Stomach (tissue), 9 donors: ENCODE data around the gene DNAJC1. TPM values are rescaled to one million over a fixed set of nuclear protein-coding genes. Genes with fewer than 3 reads are reported as not detected.

Experiments used
- DNase-seq, 2 donors: peaks; one replicate each; pipeline versions ENCODE4 v3.0.0 to v3.0.0-alpha.2; 2013 to 2019
- H3K27ac ChIP-seq, 5 donors: fragments of 200-600 bp in 4 of 5; sonication (generic) in 4 of 5; one replicate each; pipeline ENCODE4 v1.5.1; 2013 to 2019; ENCODE audit warnings: mild to moderate bottlenecking in 1 of 5, moderate library complexity in 1 of 5
- H3K27me3 ChIP-seq, 3 donors: fragments of 200-600 bp; sonication (generic); one replicate each; pipeline ENCODE4 v1.5.1; 2017 to 2019; ENCODE audit warnings: mixed run types in 1 of 3
- H3K36me3 ChIP-seq, 4 donors: fragments of 200-600 bp; sonication (generic); 1 replicate in 3 of 4; 2 replicates in 1 of 4; pipeline ENCODE4 v1.5.1; 2016 to 2019
- H3K4me1 ChIP-seq, 4 donors: fragments of 200-600 bp; sonication (generic); one replicate each; pipeline ENCODE4 v1.5.1; 2016 to 2019
- H3K4me3 ChIP-seq, 4 donors: fragments of 200-600 bp; sonication (generic) in 3 of 4; one replicate each; pipeline ENCODE4 v1.5.1; 2016 to 2019; ENCODE audit warnings: mild to moderate bottlenecking in 1 of 4
- H3K9me3 ChIP-seq, 4 donors: fragments of 200-600 bp; sonication (generic); one replicate each; pipeline ENCODE4 v1.5.1; 2016 to 2019
- EP300 ChIP-seq: sonication (generic); formaldehyde crosslinking; IDR thresholded peaks from one replicate; pipeline ENCODE4 v1.6.1; 2017; ENCODE audit warnings: antibody characterized with exemption
- POLR2A ChIP-seq, 4 donors: fragments of 450-650 bp; IDR thresholded peaks; one replicate each; pipeline ENCODE4 v1.6.1; 2016; ENCODE audit warnings: antibody characterized with exemption in 4 of 4, control low read depth in 2 of 4, mild to moderate bottlenecking in 1 of 4, moderate library complexity in 1 of 4
- POLR2AphosphoS5 ChIP-seq, 3 donors: sonication (generic); formaldehyde crosslinking; IDR thresholded peaks; one replicate each; pipeline ENCODE4 v1.6.1; 2016; ENCODE audit warnings: antibody characterized with exemption in 3 of 3
- WGBS, 5 donors: extraction: QIAGEN DNeasy Blood & Tissue Kit in 3 of 5; methylation state at CpG; one replicate each; pipeline versions ENCODE4 v1.1.5 to v1.1.7; 2013 to 2018; 5-methylcytosine and 5-hydroxymethylcytosine counted together
- intact Hi-C: fragments of 100-400 bp; cut with DNase I; formaldehyde crosslinking; loops from one replicate; pipeline ENCODE4 v1.15.1; 2023; ENCODE audit warnings: low total_unique reads
- polyA plus RNA-seq, 3 donors: library from polyadenylated mRNA; stranded (reverse); fragments of 200-250 nt; gene quantifications; one replicate each; pipeline ENCODE4 v1.2.3, GENCODE V29; 2013
- total RNA-seq, 5 donors: library from RNA; depleted of rRNA; stranded (reverse); fragments of >200 nt; gene quantifications; one replicate each; pipeline versions ENCODE4 v1.1.0 to v1.2.3, GENCODE V29; 2014 to 2016
- TF ChIP-seq, protein P1 (sequence below), 7 experiments: fragments of 450-650 bp in 4 of 7; fragments of 200-600 bp in 3 of 7; sonication (generic) in 3 of 7; IDR thresholded peaks; one replicate each; pipeline ENCODE4 v1.5.1; 2016 to 2019; ENCODE audit warnings: antibody characterized with exemption in 7 of 7, control low read depth in 2 of 7, mild to moderate bottlenecking in 1 of 7
- donor health status: healthy with polysubstance abuse.
- donor health status: Bipolar disorder and iron deficiency.
- donor health status: healthy.

The DNAJC1 gene
- total and polyA plus RNA-seq, 8 donors: 16.3 to 344 (median 29.9) TPM

DNA sequence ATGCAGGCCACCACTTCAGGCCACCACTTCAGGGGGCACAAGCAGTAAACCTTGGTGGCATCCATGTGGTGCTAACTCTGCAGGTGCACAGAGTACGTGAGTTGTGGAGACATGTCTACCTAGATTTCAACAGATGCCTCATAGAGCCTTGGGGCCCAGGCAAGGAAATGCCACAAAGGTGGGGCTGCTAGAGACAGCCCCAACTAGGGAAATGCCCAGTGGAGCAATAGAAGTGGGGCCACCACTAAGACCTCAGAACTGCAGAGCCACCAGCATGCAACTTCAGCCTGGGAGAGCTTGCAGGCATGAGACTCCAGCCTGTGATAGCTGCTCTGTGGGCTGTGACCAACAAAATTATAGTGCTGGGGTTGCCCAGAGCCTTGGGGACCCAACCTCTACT, 107.6 kb downstream of the DNAJC1 start:
- 93 to 100% (median 97%) methylated on average over 1 of the region's 1 CpG; no CpG with 5 or more reads in 1 of the 5 donors for WGBS, 5 donors
- intact Hi-C loops: no loop called here
- TF ChIP-seq, protein P1, sequence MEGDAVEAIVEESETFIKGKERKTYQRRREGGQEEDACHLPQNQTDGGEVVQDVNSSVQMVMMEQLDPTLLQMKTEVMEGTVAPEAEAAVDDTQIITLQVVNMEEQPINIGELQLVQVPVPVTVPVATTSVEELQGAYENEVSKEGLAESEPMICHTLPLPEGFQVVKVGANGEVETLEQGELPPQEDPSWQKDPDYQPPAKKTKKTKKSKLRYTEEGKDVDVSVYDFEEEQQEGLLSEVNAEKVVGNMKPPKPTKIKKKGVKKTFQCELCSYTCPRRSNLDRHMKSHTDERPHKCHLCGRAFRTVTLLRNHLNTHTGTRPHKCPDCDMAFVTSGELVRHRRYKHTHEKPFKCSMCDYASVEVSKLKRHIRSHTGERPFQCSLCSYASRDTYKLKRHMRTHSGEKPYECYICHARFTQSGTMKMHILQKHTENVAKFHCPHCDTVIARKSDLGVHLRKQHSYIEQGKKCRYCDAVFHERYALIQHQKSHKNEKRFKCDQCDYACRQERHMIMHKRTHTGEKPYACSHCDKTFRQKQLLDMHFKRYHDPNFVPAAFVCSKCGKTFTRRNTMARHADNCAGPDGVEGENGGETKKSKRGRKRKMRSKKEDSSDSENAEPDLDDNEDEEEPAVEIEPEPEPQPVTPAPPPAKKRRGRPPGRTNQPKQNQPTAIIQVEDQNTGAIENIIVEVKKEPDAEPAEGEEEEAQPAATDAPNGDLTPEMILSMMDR (IDR thresholded peaks at IDR 0.05): no peak
- TF ChIP-seq EP300 (no peak), POLR2AphosphoS5 (IDR thresholded peaks at IDR 0.05) (no peak), POLR2A (IDR thresholded peaks at IDR 0.05) (no peak)

DNA sequence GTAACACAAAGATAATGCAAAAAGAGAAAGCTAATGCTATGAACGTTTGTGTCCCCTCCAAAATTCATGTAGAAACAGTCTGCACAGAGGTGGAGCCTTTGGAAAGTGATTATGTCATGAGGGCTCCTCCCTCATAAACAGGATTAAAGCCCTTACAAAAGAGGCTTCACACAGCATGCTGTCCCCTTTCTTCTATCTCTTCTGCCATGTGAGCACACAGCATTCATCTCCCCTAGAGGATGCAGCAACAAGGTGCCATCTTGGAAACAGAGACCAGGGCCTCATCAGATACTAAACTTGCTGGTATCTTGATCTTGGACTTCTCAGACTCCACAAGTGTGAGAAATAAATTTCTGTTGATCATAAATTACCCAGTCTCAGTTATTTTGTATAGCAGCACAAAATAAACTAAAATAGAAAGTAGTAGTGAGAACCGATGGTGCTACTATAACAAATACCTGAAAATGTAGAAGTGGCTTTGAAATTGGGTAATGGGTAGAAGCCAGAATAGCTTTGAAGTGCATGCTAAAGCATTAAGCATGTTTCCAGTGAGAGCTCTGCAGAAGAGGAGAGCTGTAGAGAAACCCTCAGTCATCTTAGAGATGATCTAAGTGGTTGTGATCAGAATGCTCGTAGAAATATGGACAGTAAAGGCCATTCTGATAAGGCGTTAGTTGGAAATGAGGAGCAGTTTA, 108.7 kb downstream of the DNAJC1 start:
- Histone ChIP-seq H3K36me3 (peaks cover 0 to 78% (median 35%) of the 10 kb centered on the region in 4 donors), H3K4me3 (no peak overlapping the region), H3K27me3 (no peaks in the 10 kb centered on the region), H3K27ac (no peak overlapping the region), H3K4me1 (no peaks in the 10 kb centered on the region), H3K9me3 (peaks cover 0 to 23% (median 18%) of the 10 kb centered on the region in 4 donors)
- no peak for DNase-seq
- WGBS, 5 donors: 93 to 98% (median 96%) methylated on average over 4 of the region's 4 CpGs
- intact Hi-C loops: no loop called here
- TF ChIP-seq POLR2AphosphoS5 (IDR thresholded peaks at IDR 0.05): no peak
- no peak for TF ChIP-seq EP300
- TF ChIP-seq, protein P1 (IDR thresholded peaks at IDR 0.05): no peak
- TF ChIP-seq POLR2A (IDR thresholded peaks at IDR 0.05): no peak

More for the DNA sequence above, 107.6 kb downstream of the DNAJC1 start:
- H3K4me1 ChIP-seq: no peaks in the 10 kb centered on the region
- H3K36me3 ChIP-seq: peaks cover 0 to 71% (median 32%) of the 10 kb centered on the region in 4 donors
- no peak overlapping the region for H3K27ac ChIP-seq
- peaks cover 0 to 23% (median 18%) of the 10 kb centered on the region in 4 donors for H3K9me3 ChIP-seq
- no peak for DNase-seq
- no peak overlapping the region for H3K4me3 ChIP-seq
- no peaks in the 10 kb centered on the region for H3K27me3 ChIP-seq

DNA sequence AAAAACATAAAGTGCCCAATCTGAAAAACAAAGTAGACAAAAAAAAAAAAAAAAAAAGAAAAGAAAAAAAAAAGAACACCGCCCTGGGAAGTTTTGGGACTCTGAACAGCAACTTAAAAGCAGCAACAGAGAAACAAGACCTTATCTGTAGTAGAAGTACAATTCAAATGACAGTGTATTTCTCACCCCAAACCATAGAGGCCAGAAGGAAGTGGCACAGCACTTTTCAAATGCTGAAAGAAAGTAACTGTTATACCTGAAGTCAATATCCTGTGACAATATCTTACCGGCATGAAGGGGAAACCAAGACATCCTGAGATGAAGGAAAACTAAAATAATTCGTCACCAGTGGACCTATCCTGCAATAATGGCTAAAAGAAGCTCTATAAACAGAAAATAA, 112.1 kb downstream of the DNAJC1 start:
- intact Hi-C loops: no loop called here
- DNase-seq: peak in 1 of 2 donors; percentile 11
- H3K36me3 ChIP-seq: peaks cover 0 to 60% (median 23%) of the 10 kb centered on the region in 4 donors
- H3K4me1 ChIP-seq: no peaks in the 10 kb centered on the region
- H3K27ac ChIP-seq: no peak overlapping the region
- WGBS, 5 donors: 66 to 93% (median 88%) methylated on average over 3 of the region's 3 CpGs
- peaks cover 0 to 25% (median 19%) of the 10 kb centered on the region in 4 donors for H3K9me3 ChIP-seq
- no peak overlapping the region for H3K4me3 ChIP-seq
- TF ChIP-seq EP300 (no peak), POLR2A (IDR thresholded peaks at IDR 0.05) (no peak), POLR2AphosphoS5 (IDR thresholded peaks at IDR 0.05) (no peak)
- TF ChIP-seq, protein P1 (IDR thresholded peaks at IDR 0.05): no peak
- no peaks in the 10 kb centered on the region for H3K27me3 ChIP-seq

DNA sequence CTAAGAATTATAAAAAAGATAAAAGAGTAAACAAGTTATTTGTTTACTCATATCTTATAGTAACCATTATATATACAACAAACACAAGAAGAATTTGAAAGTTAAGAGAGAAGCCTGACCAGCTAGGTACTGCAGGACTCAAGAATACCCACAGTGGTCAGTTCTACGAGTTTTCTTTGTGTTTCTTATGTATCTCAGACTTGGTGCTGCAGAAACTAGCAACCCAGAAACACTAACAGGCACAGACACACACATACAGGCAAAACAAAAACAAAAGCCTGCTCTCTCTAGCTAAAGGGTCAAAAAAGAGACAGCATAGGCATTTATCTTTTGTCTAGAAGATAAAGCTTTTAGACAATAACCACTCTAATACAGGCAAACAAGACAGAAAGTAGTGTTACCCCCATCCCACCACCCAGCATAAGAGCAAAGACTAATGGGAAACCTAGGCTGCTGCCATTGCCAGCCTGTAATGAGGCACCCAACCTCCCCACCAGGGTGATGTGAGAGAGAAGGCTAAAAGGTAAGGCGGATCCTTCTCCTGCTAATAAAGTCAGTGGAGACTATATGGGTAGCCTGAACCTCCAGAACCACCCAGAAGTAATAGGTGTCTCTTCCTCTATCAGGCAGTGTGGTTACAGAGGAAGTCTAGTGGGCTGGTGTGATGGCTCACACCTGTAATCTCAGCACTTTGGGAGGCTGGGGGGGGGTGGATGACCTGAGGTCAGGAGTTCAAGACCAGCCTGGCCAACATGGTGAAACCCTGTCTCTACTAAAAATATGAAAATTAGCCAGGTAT, 113.9 kb downstream of the DNAJC1 start:
- Histone ChIP-seq H3K36me3 (peaks cover 0 to 45% (median 16%) of the 10 kb centered on the region in 4 donors), H3K4me3 (no peak overlapping the region), H3K27me3 (no peaks in the 10 kb centered on the region), H3K9me3 (peaks cover 0 to 40% (median 27%) of the 10 kb centered on the region in 4 donors), H3K4me1 (no peaks in the 10 kb centered on the region), H3K27ac (no peak overlapping the region)
- intact Hi-C loops: no loop called here
- WGBS, 5 donors: 90 to 93% (median 93%) methylated on average over 2 of the region's 2 CpGs
- no peak for DNase-seq
- TF ChIP-seq POLR2AphosphoS5 (IDR thresholded peaks at IDR 0.05) (no peak), EP300 (no peak), POLR2A (IDR thresholded peaks at IDR 0.05) (no peak)
- TF ChIP-seq, protein P1 (IDR thresholded peaks at IDR 0.05): no peak
